Measurements from ENCODE around the gene GBA3.

DNA sequence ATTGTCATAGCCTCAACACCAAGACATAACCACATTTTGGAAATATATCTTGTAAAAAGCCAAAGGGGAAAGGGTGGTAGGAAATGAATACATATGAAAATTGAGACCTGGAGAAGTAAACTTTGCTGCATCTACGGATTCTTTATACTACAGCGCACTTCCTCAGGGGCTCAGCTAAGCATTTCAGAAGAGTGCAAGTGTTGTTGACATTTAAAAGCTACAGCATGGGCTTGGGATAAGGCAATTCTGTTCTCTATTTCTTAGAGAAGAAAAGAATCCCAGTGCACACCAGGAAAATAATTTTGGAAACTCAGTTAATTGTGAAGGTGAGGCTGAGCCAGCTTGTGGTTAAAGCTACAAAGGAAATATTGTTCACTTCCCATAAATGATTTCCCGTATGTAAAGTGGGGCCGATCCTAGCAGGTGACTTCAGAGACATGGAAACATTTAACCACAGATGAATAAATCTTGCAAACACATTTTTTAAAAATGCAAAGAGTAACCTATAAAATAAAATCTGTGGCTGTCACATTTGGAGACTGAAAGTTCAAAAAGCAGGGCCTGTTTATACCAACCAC, 12.6 kb upstream of the GBA3 start:
- TF ChIP-seq, protein P1, sequence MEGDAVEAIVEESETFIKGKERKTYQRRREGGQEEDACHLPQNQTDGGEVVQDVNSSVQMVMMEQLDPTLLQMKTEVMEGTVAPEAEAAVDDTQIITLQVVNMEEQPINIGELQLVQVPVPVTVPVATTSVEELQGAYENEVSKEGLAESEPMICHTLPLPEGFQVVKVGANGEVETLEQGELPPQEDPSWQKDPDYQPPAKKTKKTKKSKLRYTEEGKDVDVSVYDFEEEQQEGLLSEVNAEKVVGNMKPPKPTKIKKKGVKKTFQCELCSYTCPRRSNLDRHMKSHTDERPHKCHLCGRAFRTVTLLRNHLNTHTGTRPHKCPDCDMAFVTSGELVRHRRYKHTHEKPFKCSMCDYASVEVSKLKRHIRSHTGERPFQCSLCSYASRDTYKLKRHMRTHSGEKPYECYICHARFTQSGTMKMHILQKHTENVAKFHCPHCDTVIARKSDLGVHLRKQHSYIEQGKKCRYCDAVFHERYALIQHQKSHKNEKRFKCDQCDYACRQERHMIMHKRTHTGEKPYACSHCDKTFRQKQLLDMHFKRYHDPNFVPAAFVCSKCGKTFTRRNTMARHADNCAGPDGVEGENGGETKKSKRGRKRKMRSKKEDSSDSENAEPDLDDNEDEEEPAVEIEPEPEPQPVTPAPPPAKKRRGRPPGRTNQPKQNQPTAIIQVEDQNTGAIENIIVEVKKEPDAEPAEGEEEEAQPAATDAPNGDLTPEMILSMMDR (IDR thresholded peaks at IDR 0.05) = no peak
- no peak for TF ChIP-seq POLR2A (IDR thresholded peaks at IDR 0.05)

Data from uterus (tissue), 2 donors.